Middle frontal gyrus (tissue), 1 donor: ENCODE results near the gene PPM1L.
"Not testable (repeated sequence)": the region's sequence is repeated elsewhere in the genome, so short reads cannot be mapped to it uniquely, and the experiment has no call there.

Source experiments
- DNase-seq: peaks from one replicate; pipeline ENCODE4 v3.0.0-alpha.2; 2015; ENCODE audit warnings: low spot score; ENCODE audit errors: extremely low spot score

Gene PPM1L

DNA sequence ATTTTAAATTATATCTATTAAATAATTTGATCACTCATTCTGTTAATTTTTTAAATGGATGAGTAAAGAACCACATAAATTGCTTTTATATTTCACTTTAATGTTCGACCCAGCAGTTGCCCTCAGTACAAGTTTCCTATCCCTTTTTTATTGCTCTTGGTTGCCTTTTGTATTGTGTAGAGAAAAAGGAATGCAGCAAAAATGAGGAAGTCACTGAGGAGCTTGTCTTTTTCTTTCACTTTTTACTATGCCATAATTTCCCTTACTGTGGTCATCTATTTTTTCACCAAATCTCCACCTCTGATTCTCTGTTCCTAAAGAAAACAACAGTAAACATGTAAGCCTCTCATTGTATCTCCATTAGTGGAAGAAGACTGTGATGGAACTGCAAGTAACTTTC is 226.5 kb downstream of the PPM1L start:
- DNase-seq = no peak

DNA sequence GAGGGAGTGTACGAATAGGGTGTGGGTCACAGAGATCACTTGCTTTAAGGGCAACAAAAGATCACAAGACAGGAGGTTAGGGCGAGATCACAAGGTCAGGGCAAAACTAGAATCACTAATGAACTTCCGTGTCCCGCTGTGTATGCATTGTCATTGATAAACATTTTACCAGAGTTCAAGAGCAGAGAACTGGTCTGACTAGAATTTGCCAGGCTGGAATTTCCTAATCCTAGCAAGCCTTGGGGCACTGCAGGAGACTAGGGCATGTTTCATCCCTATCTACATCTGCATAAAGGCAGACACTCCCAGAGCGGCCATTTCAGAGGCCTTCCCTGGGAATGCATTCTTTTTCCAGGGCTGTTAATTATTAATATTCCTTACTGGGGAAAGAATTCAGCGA is 227.9 kb downstream of the PPM1L start:
- not testable (repeated sequence) for DNase-seq

DNA sequence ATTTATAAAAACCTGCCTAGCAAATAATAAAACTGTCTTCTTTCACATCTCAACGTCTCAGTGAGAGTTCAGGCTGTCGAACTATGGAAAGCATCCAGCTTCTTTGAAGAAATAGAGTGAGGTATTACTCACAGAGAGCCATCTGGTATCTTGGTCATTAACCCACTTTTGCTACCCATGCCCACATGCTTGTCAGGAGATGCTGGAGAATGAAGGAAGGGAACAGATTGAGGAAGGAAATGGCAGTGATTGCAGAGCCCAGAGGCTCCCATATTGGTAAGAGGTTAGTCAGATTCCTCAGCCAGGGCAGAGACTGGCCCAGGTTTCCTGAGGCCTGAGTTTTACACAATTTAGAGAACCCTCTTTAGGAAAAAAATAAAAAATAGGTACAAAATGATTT is 230.0 kb downstream of the PPM1L start:
- no peak for DNase-seq

DNA sequence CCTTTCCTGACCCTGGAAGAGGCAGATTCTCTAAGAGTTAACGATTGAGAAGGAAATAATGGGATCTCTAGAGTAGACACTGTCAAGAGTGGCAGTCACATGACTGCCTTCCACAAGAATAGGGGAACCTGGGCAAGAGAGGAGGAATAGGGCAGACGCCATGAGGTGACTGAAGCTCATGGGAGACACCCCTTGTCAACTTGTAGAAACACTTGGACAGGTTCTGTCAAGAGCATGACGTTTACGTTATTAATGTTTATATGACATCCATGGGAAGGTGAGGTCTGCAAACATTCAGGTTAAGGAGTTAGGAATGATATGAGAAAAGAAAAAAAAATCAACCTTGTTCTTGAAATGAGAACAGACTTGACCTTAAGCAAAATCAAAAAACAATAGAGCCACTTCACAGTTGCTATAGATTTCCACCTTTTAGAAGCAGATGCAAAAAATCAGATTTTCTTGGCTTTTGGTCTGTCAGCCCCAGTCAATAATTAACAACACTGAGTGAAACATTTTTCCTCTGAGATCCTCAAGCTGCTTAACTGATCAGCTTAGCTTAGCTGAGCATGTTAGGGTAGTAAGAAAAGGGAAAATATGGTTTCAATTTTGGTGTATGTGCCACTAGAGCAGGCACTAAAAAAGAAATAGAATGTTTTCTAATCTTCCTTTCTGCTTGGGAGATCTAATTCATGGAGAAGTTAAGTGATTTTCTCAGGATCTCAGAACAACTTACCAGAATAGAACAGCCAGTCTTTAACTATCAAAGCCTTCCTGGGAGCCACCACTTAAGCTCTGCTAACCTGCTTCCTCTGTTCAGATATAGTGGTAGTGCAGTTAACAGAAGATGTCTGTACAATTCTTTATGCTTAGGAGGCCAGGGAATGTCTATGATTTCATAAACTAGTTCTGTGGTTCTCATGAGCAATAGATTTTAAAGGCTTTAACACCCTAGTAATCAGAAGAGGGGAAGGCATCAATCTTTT is 232.2 kb downstream of the PPM1L start:
- no peak for DNase-seq

DNA sequence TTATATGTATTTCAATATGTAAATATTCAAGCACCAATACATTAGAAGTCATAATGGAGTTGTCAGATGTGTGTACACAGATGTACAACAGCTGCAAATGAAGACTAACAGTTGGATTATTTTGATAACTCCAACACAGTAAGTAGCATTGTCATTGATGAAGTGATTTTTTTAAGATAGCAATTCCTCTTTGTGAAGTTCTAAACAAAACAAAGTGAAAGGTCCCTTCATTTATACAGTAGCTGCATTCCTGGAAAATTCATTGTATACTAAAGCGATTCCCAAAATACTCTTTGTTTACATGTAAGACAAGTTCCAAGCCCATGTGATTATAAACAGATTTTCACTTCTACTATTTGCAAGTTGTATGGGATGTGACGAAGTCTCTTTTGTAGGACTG is 234.4 kb downstream of the PPM1L start:
- no peak for DNase-seq

DNA sequence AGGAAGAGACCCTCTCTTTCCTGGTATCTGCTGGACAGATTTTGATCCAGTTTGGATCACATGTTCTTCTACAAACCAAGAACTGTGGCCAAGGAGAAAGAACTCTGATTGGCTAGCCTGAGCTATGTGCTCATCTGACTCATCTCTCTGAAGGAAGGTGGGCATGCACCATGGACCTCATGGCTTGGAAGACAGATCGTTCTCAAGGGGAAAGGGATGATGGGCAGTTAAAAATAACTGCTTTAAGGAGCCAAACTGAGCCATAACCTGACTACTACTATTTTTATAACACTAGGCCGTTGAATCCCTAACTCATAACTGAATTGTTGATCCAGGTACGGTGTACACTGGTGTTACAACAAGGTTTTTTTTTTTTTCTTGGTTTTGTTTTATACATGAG is 236.7 kb downstream of the PPM1L start:
- no peak for DNase-seq

DNA sequence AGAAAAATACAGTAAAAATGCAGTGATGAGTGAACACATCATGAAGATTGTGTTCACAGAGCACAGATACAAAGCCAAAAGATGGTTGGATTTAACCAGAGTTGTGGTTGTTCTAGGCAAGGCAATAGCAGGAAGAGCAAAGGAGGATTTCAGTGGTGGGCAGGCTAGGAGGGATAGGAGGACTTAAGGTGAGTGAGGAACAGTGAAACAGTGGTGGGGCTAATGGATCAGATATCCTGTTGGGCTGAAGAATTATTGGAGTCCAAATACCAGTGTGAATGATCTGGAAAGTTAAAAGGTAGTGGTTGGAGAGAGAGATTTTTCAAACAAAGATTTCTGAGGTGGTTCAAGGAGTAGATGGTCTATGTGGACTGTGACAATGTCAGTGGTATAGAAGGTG is 240.8 kb downstream of the PPM1L start:
- no peak for DNase-seq

DNA sequence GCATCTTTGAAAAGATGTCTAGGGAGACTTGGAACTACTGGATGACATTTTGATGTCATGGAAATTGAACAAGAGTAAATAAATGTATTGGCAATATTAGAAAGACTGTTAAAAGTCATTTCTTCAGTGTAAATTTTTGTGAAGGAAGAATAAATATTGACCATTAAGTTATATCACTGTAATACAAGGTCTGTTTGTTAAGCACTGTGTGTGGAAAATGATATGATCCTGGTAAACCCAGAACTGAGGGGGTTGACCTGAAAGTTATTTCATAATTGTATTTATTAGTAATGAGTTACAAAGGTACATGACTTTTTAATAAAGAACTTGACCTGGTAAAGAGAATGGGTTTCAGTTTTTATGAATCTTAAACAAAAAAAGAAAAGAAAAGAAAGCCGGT is 242.6 kb downstream of the PPM1L start:
- DNase-seq = no peak

DNA sequence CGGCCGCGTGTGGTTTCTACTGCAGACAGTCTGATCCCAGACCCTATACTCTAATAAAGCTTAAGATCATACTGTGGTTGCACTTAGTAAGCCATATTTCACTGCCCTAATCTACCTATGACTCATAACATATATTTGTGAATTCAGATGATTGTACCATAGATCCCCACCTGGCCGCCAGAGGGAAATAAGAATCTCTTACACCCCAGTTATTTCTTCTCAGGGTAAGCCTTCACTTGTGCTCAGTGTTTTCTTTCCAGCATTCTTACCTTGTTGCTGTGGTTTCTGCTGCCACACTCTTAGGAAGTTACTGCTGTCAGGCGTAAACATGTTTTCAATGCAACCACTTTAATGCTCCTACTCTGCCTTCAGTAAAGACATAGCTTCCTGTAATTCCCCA is 243.2 kb downstream of the PPM1L start:
- no peak for DNase-seq

DNA sequence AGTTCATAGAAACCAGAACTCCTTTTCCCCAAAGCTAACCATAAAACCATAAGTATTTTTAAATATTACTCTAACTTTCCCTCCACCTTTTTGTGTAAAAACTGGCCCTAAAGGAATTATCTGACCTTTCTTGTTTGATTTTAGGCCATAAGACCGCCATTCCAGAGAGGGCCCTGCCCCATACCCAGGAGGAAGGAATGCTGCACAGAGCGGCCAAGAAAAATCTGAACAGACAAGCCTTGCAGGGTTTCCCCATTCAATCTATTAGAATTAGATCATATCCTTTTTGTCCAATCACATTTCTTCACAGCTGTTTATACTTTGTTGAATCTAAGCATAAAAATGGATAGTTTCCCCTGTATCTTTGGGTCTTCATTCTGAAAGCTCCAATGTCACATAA is 252.1 kb downstream of the PPM1L start:
- DNase-seq = no peak

DNA sequence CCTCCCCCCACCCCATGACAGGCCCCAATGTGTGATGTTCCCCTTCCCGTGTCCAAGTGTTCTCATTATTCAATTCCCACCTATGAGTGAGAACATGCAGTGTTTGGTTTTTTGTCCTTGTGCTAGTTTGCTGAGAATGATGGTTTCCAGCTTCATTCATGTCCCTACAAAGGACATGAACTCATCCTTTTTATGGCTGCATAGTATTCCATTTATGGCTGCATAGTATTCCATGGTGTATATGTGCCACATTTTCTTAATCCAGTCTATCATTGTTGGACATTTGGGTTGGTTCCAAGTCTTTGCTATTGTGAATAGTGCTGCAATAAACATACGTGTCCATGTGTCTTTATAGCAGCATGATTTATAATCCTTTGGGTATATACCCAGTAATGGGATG is 254.1 kb downstream of the PPM1L start:
- DNase-seq = not testable (repeated sequence)

DNA sequence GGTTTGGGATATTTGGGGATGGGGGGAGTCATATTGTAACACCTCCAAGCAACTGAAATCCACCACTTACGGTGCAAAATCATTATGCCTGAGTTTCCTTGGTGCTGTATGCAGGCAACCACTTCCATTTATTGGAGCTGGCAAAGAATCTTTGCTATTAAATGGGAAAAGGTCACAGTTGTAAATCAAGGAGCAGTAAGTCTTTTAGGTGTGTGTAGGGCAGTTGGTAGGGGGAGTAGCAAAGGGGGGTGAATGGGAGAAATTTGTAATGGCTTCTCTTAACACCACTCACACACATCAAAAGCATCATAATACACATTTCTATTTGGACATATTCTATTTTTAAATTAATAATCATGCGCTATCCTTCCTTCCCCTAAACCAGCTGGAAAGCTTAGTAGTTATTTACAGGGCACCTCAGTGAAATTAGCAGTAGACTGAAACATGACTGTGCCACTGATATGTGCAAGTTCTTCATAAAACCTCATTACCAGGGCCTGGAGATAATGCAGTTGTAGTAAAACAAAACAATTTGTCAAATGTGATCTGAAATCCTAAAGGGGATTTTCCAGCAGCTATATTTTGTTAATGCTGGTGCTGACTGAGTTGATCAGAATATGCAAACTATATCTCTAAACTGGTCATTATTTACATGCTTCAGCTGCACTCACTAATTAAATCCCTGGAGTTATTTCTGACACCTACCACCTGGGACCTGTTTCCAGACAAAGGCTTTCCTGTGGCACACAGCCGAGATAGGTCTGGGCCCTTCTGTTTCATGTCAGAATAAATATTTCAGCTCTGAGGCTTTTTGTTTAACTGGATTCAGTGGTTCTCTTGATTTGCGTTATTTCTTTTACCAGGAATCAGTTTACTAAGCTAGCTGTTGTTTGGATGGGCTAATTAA is 259.1 kb downstream of the PPM1L start:
- DNase-seq = no peak

DNA sequence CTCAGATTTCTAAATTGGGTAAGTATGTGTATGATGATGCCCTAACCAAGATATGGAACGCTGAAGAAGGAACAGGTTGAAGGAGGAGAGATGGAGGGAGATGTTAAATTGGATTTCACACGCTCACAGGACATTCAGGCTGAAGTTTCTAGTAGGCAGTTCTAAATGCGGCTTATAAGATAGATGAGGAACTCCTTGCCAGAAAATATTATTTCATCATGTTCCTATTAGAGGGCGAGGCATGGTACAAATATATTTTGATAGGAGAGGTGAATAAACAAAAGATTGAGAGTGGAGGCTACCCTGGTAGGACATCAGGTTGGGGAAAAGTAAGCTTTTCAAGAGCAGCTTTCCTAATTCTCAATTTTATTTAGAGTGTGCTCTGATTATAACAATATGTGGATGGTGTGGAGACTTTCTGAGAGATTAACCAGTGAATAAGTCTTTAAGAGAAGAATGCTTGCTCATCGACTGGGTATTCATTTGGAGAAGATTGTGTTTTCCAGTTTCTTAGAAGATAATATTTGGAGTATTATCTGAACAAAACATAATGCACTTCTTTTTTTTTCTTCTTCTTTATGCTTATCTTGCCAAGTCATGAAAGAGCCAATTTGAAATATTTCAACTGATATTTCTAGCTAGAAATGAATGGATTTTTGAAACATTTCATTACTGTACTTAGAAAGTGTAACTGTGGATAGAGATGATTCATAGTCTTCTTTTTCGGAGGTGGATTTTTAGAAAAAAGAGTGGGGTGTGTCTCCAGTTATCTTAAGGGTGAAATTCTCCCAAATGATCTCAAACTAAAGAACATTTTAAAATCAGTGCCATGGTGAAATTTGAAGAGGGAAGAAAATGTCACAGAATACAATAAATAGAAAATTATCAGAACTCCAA is 260.6 kb downstream of the PPM1L start:
- DNase-seq = no peak

DNA sequence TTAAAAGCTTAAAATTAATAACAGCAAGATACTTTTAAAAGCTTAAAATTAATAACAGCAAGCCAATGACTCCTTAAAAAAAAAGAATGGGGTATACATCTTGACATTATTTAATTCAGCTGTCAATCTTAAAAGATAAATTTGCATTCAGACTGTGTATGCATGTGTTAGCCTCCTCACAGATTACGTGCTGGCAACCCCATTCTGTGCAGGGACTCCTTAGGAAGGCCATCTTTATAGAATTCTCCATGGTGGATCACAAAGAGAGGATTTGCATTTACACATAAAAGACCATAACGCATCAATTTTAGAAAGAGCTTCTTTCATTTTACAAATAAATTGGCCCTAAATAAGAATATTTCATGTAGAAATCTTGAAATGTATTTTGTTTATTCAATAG is 261.9 kb downstream of the PPM1L start:
- DNase-seq = no peak

DNA sequence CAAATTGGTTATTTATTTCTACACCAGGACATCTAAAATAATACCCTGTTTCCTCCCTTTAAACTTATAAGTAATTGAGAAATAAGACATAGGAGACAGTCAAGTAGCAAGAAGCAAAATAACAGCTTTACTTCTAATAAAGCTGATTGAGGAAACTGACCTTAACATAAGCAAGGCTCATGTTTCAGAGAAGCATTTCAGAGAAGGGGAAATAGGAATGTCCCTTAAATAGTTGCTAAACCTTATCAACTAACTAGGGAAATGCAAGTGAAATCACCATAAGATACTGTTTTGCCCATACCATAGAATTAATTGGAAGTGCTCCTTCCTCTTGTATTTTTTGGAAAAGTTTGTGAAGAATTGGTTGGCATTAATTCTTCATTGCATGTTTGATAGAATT is 264.2 kb downstream of the PPM1L start:
- no peak for DNase-seq

DNA sequence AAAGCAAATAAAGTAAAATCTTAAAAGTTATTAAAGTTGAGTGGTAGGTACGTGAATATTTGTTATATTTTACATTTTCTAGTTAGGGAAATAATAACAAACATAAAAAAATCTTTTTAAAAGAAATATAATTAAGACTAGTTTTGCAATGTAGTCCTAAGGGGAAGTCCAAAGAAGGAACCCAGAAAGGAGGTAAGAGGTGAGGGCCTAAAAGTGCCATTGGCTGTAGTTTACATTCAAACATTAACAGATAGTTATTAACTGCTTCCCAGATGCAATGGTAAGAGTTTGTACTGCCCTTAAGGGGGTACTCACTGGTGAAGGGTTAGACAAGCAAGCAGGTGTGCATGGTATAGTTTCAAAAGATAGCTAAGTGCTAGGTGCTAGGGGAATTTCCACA is 269.9 kb downstream of the PPM1L start:
- no peak for DNase-seq

DNA sequence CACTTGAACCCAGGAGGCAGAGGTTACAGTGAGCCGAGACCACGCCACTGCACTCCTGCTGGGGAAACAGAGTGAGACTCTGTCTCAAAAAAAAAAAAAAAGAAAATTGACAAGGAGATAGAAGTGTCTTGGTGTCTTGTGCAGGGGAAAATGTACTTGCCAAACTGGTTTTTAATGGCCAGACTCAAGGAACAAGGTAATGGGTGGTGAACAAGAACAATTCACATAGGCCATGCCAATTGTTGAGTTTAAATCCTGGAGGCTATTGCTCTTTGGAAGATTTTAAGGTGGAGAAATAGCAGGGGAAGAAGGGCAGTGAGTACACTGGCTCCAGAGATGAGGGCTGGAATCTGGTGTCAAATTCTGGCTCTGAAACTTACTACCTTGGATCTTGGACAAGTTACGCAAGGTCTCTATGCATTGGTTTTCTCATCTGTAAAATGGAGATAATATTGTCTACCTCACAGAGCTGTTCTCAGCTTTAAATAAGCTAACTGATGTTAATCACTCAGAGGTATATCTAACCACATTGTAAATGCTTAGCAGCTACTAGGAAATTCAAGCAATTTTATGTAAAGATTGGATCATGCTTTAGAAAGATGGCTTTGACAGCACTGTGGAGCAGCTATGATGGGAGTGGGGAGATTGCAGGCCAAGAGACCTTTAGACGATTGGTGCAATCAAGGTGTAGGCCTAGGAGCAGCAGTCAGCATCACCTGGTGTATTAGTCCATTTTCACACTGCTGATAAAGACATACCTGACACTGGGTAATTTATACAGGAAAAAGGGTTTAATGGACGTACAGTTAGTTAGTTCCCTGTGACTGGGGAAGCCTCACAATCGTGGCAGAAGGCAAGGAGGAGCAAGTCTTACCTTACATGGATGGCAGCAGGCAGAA is 270.8 kb downstream of the PPM1L start:
- DNase-seq = no peak

DNA sequence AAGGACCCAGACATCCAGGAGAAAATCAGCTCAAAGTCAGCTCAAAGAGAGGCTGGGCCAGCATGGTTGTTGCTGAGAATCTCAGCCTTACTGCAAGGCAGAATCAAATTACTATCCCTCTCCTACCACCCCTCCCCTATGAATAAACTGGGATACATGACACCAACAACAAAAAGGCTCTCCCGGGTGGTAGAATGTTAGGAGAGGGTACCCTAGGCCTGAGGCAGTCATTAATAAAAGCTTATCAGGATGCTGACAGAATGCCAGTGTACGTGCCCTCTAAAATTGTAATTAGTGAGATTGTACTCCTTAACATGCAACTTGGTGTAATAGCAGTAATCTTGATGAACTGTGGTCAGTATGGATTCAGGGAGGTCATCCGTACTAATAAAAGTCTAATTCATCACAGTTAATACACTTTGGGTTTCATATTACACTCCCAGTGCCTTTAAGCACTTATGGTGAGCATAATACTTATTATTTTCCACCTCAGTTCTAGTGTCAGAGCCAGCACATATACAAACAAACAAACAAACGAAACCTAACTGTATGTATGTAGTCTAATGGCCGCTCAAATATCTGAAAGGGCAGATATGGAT is 272.6 kb downstream of the PPM1L start:
- DNase-seq = no peak

DNA sequence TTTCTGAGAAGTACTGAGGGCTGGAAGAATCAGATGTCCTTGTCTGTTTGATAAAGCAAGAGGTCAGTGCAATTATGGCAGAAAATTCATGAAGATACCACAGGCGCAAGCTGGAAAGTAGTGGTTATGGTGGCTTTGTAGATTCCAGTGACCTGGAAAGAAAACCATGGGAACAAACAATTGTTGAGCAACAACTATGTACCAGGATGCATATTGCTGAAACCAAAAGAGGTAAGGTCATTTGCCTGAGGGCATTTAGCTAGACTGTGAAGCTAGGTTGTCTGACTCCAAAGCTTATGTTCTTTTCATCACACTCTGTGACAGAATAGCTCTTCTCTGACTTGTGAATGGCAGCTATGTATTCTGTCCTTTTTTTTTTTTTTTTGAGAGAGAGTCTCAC is 275.1 kb downstream of the PPM1L start:
- no peak for DNase-seq
